NCI-H524 (cell line): Measurements from ENCODE around the gene ASPHD2.
"Not testable (repeated sequence)": the region's sequence is repeated elsewhere in the genome, so short reads cannot be mapped to it uniquely, and the experiment has no call there.

ENCODE experiments used
- DNase-seq, 2 experiments: peaks; one replicate each; lab custom pipeline; 2025; lab: John Stamatoyannopoulos, UW

ASPHD2 gene

DNA sequence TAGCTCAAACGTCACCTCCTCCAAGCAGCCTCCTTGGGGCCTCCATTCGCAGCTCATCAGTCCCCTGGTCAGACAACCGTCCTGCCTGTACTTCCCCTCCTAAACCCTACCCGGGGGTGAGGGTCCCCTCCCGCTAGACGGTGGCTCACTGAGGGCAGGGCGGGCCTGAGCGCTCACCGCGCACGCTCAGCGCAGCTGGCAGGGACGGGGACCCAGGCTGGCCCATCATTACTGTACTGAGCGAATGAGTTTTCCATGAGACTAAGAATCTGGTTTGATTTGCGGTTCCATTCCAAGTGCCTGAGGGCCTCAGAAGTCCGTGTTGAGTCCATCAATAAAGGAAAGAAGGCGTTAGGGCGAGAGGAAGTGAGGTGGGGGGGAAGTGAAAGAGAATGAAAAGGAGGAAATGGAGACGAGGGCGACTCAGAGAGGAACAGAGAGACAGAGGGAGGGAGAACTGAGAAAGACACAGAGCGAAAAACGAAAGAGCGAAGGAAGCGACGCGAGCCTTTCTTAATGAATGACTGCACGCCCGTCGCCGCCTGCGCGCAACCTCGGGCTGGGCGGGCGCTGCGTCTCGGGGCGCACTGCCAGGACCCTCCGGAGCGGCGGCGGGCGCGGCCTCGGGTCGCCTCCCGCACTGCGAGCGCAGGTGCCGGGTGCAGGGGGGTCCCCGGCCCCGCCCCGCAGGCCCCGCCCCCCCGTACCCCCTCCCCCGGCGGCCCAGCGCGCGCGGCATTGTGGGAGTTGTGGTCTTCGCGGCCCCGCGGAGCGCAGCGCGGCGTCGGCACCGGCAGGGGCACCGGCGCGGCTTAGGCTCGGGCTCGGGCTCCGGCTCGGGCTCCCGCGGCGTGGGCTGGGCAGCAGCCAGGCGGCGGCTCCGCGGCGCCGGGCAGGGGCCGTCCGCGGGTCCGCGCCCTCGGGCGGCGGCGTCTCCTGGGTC lies at the start of gene ASPHD2:
Gene ASPHD2, plus strand, starts transcription at position 746 of the 943 bp plus-strand sequence. CDS start 4,356 bp downstream, outside the sequence.
- peak; percentile 38 to 67 for DNase-seq

DNA sequence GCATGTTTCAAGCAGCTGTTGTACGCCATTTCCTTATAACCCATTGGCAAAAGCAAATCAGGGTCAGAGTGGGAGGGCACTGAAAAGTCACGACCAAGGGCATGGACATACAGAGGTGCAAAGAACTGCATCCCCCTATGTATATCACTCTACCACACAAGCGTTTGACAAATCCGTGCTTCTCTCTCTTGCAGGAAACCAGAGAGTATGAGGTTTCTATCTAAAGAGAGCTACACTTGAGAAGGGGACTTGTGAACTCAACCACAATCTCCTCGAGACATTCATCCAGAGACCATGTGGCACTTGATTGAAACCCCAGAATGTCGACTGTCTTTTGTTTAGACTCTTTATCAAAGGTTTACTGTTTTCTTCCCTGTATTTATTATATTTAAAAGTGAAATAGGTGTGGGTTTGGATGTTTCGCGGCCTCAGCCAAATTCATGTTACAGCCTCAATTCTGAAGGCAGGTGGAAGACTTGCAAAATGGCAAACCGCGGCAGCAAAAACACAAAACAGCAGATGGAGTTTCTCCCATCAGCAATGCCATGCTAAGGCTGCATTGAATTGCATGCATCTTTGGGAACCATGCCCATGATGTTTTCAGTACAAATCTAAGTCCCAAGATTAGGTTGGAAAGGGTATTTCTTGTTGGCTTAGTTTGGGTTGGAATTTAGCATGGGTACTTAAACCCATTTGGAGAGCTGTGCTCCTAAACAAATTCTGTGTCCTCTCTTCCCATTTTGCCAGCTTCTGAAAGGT lies 48.8 kb upstream of the ASPHD2 start:
- DNase-seq: no peak

GRCh38 chr22:26382782-26383181 lies 46.3 kb upstream of the ASPHD2 start:
- no peak for DNase-seq

DNA sequence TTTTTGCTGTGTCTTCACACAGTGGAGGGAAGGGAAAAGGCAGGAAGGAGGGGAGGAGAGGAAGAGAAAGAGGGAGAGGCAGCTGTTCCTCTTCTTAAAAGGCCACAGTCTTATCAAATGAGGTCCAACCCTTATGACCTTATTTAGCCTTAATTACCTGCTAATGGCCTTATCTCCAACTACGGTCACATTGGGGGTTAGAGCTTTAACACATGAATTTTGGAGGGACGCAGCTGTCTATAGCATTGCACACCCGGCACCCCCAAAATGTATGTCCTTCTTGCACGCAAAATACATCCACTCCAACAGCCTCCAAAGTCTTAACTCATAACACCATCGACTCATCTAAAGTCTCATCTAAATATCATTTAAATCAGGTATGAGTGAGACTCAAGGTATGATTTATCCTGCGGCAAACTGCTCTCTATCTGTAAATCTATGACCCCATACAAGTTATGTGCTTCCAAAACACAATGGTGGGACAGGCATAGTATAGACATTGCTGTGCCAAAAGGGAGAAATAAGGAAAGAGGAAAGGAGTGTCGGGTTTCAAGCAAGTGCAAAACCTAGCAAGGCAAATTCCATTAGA lies 45.0 kb upstream of the ASPHD2 start:
- no peak for DNase-seq

DNA sequence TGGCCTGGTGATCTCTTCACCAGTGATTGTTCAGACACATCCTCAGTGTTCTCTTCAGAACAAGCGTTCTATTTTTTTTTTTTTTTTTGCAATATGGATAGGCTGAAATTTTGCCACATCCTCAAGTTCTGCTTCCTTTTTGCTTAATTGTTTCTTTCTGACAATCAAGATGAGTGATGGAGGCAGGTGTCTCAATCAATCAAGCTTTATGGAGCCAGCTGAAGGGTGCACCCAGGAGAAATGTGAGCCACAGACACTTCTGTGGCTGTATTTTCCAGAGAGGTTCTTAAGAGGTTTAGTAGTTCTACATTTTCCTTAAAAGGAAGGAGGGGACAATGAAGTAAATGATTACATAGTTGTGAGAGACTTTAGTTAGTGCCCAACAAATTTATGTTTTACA lies 43.9 kb upstream of the ASPHD2 start:
- peak; percentile 30 to 81 for DNase-seq

DNA sequence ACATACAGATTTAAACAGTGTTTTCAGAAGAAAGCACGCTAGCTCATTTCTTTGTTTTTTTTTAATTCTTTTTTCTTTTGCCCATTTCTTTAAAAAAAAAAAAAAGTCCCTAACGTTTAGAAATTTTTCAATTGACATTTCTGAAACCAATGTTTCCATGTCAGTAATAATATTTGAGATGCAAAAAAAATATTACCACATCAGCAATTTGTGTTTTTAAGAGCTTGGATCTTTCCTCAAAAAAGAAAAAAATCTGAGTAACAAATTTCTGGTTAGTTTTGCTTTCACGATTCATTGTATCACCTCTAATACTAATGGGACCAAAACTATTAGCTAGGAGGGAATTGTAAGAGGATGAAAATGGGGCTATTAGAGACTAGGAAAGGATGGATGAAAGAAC lies 39.9 kb upstream of the ASPHD2 start:
- DNase-seq: no peak

GRCh38 chr22:26391091-26391490 lies 38.0 kb upstream of the ASPHD2 start:
- no peak for DNase-seq

- no peak for DNase-seq
Observed at GRCh38 chr22:26391623-26392022, 37.4 kb upstream of the ASPHD2 start.

DNA sequence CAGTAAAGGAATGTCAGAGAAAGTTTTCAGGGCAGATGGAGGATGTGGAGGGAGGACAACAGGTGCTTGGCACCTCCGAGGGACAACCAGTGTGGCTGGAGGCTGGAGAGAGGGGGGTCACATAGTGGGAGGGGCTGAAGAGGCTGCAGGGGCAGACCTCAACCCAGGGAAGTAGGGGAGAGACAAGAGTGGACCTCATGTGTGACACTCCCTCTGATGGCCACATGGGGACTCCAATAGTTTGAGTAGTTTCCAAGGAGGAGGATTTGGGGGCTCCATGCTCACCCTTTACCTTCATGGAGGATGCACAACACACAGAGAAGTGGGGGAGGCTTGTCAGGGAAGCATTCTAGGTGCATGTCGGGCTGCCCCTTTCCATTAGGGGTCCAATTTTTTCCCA lies 35.1 kb upstream of the ASPHD2 start:
- DNase-seq: peak in 1 of 2 experiments; percentile 11

DNA sequence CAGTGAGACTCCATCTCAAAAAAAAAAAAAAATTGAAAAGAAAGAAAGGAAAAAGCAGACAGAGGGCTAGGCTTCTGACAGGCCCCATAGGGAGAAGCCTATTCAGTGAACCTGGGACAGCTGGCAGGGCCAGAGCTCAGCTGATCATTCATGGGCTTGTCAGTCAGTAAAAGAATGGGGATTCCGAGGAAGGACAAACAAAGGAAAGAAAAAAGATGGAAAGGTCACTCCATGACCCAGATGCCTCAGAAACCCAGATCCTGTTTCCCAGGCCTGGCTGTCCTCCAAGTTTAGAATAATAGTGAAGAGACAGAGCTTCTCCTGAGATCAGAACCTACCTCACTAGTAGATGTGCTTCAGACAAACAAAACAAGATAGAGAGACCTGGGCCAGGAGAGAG lies 34.3 kb upstream of the ASPHD2 start:
- DNase-seq: no peak

- peak in 1 of 2 experiments; percentile 64 for DNase-seq
Observed at GRCh38 chr22:26395926-26396325, 33.1 kb upstream of the ASPHD2 start.

- peak; percentile 36 to 81 for DNase-seq
Observed at GRCh38 chr22:26398741-26399153, 30.3 kb upstream of the ASPHD2 start.

DNA sequence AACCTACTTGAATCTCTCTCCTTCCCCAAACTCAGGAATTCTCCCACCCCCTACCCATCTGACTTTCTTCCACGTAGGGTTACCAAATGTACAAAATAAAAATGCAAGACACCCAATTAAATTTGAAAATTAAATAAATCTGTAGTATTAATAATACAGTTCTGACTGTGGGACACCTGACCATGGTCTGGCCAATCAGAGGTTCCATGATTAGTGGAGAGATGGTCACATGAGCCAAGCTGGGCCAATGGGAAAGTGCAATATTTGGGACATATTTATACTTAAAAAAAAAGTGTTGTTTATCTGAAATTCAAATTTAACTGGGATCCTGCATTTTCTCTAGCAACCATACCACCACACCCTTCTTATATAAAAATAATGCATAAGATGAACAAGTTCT lies 29.8 kb upstream of the ASPHD2 start:
- DNase-seq: no peak

DNA sequence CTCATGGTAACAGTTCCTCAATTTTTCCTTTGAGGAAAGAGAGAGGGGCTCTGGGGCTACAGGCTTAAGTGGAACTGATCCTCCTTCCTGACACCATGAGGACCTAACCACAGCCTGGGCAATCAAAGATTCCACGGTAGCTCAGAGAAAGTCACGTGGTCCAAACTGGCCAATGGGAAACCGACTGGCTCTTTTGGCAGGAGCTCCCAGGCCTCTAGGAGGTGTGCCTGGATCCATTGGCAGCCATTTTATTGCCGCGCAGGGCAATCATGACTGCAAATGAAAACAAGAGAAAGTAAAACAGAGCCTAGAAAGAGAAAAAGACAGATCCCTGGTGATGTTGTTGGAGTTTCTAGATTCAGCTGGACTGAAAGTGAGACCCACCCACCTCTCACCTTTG lies 27.3 kb upstream of the ASPHD2 start:
- DNase-seq: no peak

GRCh38 chr22:26404851-26405421 lies 24.1 kb upstream of the ASPHD2 start:
- no peak for DNase-seq

DNA sequence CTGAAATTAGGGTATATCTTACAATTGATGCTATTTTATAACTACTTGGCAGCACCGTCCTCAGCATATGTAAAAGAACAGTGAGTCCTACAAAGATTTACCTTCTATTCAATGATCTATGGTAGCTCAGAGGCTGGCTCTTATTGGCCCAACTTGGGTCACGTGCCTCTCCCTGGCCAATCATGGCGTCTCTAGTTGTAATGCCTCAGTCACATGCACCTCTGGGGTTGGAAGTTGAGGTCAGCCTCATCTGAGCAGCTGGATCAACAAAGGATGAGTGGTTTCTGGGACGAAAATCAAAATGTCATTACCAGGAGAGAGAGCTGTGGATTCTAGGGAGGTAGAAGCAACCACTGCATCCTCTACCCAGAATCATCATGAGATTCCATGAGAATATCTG lies 22.9 kb upstream of the ASPHD2 start:
- DNase-seq: no peak

DNA sequence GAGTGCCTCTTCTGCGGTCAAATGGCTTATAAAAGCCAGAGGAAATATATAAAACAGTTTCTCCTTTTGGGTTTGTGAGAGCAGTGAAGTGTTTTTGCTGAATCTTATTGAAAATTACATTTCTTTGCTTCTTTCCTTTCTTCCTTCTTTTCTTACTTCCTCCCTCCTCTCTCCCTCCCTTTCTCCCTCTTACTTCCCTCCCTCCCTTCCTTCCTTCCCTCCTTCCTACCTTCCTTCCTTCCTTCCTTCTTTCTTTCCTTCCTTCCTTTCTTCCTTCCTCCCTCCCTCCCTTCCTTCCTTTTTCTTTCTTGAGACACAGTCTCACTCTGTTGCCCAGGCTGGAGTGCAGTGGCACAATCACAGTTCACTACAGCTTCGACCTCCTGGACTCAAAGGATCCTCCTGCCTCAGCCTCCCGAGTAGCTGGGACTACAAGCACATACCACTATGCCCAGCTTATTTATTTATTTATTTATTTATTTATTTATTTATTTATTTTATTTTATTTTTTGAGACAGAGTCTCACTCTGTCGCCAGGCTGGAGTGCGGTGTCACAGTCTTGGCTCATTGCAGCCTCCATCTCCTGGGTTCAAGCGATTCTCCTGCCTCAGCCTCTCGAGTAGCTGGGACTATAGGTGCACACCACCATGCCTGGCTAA lies 20.4 kb upstream of the ASPHD2 start:
- not testable (repeated sequence) for DNase-seq

- DNase-seq: peak; percentile 60 to 93
Observed at GRCh38 chr22:26409719-26410335, 19.2 kb upstream of the ASPHD2 start.

DNA sequence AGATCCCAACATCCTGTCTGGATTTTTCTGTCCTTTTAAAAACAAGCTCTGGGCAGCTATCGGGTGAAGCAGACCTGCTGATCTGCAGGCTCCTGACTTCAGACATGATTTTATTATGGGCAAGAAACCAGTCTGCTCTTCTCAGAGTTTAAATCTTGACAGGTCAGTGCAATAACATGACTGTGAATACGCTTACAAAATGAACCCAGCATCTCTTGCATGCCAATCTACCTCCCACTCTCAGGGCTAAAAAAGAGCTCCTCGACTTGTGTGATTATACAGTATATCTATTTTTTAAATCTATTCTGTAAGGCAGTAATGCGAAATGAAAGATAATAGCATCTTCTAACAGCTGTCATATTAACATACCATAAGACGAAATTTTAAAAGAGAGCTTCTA lies 18.7 kb upstream of the ASPHD2 start:
- DNase-seq: no peak

DNA sequence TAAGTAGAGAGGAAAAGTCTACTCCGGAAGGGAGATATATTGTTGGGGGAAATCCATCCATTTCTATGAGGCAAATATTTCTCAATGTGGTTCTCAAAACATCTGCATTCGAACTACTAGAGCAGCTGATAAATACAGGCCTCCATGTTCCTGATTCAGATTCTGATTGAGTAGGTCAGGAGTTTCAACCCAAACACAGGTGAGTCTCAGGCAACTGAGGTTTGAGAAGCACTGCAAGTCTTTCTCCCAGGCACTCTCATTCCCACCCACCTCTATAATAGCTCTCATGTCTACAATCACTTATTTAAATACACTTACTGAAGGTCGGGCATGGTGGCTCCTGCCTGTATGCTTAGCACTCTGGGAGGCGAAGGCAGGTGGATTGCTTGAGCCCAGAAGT lies 14.7 kb upstream of the ASPHD2 start:
- DNase-seq: no peak

- no peak for DNase-seq
Observed at GRCh38 chr22:26416256-26416655, 12.8 kb upstream of the ASPHD2 start.
